ENCODE results near the gene CTSD. TPM values are rescaled to one million over a fixed set of nuclear protein-coding genes. Genes with fewer than 3 reads are reported as not detected.

CTSD gene
- polyA plus RNA-seq, 1 of the 3 experiments (the other 2 are of a cell fraction), result 187 TPM

DNA sequence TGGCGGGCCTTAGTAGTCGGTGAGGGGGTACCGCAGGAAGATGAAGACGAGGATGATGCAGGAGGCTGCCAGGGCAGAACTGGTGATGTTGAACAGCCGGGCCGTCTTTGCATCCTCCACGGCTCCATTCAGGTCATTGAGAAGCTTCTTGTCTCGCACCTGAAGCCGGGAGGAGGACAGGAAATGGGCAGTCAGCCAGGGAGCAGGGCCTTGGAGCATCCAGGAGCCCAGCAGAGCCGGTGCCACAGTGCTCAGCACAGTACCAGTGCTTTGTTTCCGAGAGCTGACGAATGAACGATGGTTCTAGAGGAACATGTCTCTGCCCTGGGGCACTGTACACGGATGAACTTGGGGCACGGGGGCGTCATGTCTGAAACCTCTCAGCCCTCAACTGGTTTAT is 28.5 kb downstream of the CTSD start (continued):
- TF ChIP-seq SIN3A (IDR thresholded peaks at IDR 0.05; ENCODE audit: borderline replicate concordance, low read depth, low read length), result no peak

DNA sequence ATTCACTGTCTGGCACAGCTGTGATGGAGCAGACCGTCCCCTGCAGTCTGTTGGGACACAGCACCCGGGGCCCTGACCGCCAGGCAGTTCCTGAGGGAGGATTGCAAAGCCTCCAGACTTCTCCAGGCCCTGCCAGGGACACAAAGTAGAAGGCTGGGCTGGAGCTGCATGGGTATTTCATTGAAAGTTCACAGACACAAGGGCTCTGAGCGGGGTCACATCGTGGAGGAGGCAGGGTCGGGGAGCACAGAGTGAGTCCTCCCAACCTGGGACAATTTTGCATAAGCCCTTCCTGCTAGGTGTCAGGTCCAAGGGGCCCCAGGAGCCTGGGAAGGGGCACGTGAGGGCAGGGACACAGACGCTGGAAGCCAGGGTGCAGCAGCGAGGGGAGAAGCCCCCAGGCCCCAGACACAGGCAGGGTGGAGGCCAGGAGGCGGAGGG is 29.1 kb downstream of the CTSD start:
- no peaks in the 10 kb centered on the region for H3K9me2 ChIP-seq
- no peaks in the 10 kb centered on the region for H3K79me2 ChIP-seq (ENCODE audit: insufficient read depth)
- 33% methylated on average over 5 of the region's 10 CpGs for WGBS (ENCODE audit: low lambda C conversion rate)
- no peaks in the 10 kb centered on the region for H3K9me3 ChIP-seq
- no peak for DNase-seq
- CTCF ChIA-PET, result interaction anchor here (1.1 to 3.0 kb wide), 5 partner anchors 41 to 97 kb away, joined by 3 to 19 read pairs (median 6); no protein-coding TSS in a partner anchor
- H3K36me3 ChIP-seq (replicated peaks in 1 of 2; ENCODE audit: control insufficient read depth in 1 of 2, insufficient read depth in 2 of 2, low read length in 1 of 2), result no peaks in the 10 kb centered on the region
- no peak overlapping the region for H3K4me3 ChIP-seq (ENCODE audit: low read depth in 2 of 2, low read length in 1 of 2)
- H3K4me1 ChIP-seq (ENCODE audit: control insufficient read depth in 1 of 2, insufficient read depth in 2 of 2, low read depth in 1 of 2, low read length in 1 of 2), result peaks cover 0 to 36% of the 10 kb centered on the region in 2 experiments; a peak in 1 of 4 replicates
- no peak overlapping the region for H2AFZ ChIP-seq (ENCODE audit: low read depth)
- no peak overlapping the region; a peak in 1 of 4 replicates for H3K27ac ChIP-seq (ENCODE audit: low read depth in 2 of 2, low read length in 1 of 2)
- no peaks in the 10 kb centered on the region for H3K27me3 ChIP-seq (ENCODE audit: insufficient read depth)
- no peak for TF ChIP-seq MEF2A (IDR thresholded peaks at IDR 0.05; ENCODE audit: borderline replicate concordance, low read depth)
- TF ChIP-seq, protein P1, sequence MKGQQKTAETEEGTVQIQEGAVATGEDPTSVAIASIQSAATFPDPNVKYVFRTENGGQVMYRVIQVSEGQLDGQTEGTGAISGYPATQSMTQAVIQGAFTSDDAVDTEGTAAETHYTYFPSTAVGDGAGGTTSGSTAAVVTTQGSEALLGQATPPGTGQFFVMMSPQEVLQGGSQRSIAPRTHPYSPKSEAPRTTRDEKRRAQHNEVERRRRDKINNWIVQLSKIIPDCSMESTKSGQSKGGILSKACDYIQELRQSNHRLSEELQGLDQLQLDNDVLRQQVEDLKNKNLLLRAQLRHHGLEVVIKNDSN (IDR thresholded peaks at IDR 0.05; ENCODE audit: borderline replicate concordance, low read depth), result no peak
- TF ChIP-seq NRF1 (IDR thresholded peaks at IDR 0.05; ENCODE audit: low read depth, low read length), result no peak
- no peak for TF ChIP-seq FOSL2 (IDR thresholded peaks at IDR 0.05; ENCODE audit: borderline replicate concordance, low read depth)
- TF ChIP-seq, protein P2, sequence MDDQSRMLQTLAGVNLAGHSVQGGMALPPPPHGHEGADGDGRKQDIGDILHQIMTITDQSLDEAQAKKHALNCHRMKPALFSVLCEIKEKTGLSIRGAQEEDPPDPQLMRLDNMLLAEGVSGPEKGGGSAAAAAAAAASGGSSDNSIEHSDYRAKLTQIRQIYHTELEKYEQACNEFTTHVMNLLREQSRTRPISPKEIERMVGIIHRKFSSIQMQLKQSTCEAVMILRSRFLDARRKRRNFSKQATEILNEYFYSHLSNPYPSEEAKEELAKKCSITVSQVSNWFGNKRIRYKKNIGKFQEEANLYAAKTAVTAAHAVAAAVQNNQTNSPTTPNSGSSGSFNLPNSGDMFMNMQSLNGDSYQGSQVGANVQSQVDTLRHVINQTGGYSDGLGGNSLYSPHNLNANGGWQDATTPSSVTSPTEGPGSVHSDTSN (IDR thresholded peaks at IDR 0.05), result no peak
- no peak for TF ChIP-seq GABPA (IDR thresholded peaks at IDR 0.05; ENCODE audit: low read depth)
- TF ChIP-seq SIN3A (IDR thresholded peaks at IDR 0.05; ENCODE audit: borderline replicate concordance, low read depth, low read length), result no peak
- no peak for TF ChIP-seq NFIC (IDR thresholded peaks at IDR 0.05; ENCODE audit: borderline replicate concordance)
- TF ChIP-seq RAD21 (IDR thresholded peaks at IDR 0.05; ENCODE audit: low read length), result no peak
- H3K9ac ChIP-seq, result no peak overlapping the region
- H4K20me1 ChIP-seq (ENCODE audit: insufficient read depth), result no peaks in the 10 kb centered on the region
- H3K4me2 ChIP-seq, result no peak overlapping the region
- peaks cover 8% of the 10 kb centered on the region for H3F3A ChIP-seq (replicated peaks; ENCODE audit: insufficient read depth)
- POLR2A ChIA-PET, result interaction anchor here (0.6 kb wide), 1 partner anchor 28 kb away, joined by 3 read pairs; no protein-coding TSS in a partner anchor

DNA sequence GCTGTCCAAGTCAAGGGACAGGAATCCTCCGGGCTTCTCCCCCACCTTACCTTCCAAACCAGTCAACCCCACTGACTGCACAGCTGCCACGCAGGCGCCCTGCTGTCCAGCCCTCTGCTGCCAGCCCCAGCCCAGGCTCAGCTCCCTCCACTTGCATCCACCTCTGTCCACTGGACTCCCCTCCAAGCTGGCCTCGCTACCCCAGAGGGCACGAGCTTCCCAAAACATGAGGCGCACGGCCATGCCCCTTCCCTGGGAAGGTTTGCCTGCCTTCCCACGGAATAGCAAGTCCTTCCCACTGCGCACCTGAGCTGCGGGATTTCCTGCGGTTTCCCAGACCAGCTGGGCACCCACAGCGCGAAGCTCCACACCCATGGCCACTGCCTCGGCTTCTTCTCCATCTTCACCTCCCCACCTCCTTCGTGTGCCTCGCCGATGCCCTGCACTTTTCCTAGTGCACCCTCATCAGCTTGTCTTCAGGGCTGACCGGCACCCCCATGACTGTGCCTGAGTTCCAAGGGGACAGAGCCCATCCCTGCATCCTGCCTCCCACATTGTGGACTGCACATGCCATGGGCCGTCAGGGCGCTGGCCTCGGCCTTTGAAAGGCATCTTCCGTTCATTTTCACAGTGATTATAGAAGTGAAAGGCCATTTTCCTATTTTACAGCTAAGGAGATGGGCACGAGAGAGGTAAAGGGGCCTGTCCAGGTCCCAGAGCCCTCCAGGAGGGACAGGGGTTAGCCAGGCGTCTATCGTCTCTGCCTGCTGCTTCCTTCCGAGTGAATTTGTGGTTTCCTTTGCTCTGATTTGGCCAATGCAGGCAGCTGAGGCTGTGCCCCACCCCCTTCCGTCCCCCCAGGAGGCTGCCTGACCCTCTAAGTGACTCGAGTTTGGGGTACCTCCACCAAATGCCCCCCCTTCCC is 29.7 kb downstream of the CTSD start:
- no peaks in the 10 kb centered on the region for H3K9me2 ChIP-seq
- H3K36me3 ChIP-seq (replicated peaks in 1 of 2; ENCODE audit: control insufficient read depth in 1 of 2, insufficient read depth in 2 of 2, low read length in 1 of 2), result no peaks in the 10 kb centered on the region
- no peak overlapping the region for H3K9ac ChIP-seq
- no peak overlapping the region for H3K4me3 ChIP-seq (ENCODE audit: low read depth in 2 of 2, low read length in 1 of 2)
- DNase-seq, result no peak
- H3K79me2 ChIP-seq (ENCODE audit: insufficient read depth), result no peaks in the 10 kb centered on the region
- H3K27ac ChIP-seq (ENCODE audit: low read depth in 2 of 2, low read length in 1 of 2), result no peak overlapping the region; a peak in 1 of 4 replicates
- H3F3A ChIP-seq (replicated peaks; ENCODE audit: insufficient read depth), result peaks cover 8% of the 10 kb centered on the region
- peaks cover 1% of the 10 kb centered on the region; the same call in 1 of the 2 replicates for H3K27me3 ChIP-seq (ENCODE audit: insufficient read depth)
- WGBS (ENCODE audit: low lambda C conversion rate), result 66% methylated on average over 28 of the region's 28 CpGs
- H4K20me1 ChIP-seq (ENCODE audit: insufficient read depth), result no peaks in the 10 kb centered on the region
- no peak for TF ChIP-seq NFIC (IDR thresholded peaks at IDR 0.05; ENCODE audit: borderline replicate concordance)
- TF ChIP-seq TCF12 (IDR thresholded peaks at IDR 0.05), result no peak
- peaks cover 0 to 36% of the 10 kb centered on the region in 2 experiments; a peak in 1 of 4 replicates for H3K4me1 ChIP-seq (ENCODE audit: control insufficient read depth in 1 of 2, insufficient read depth in 2 of 2, low read depth in 1 of 2, low read length in 1 of 2)
- H3K9me3 ChIP-seq, result no peaks in the 10 kb centered on the region
- CTCF ChIA-PET, result interaction anchor here (1.1 to 3.0 kb wide), 5 partner anchors 41 to 148 kb away, joined by 3 to 19 read pairs (median 4); no protein-coding TSS in a partner anchor
- no peak overlapping the region for H3K4me2 ChIP-seq
- no peak overlapping the region for H2AFZ ChIP-seq (ENCODE audit: low read depth)
- POLR2A ChIA-PET, result interaction anchor here (0.6 to 1.0 kb wide), 2 partner anchors 29 to 81 kb away, joined by 3 read pairs; no protein-coding TSS in a partner anchor
